ENCODE results near the gene BCL2L12.
"Not testable (repeated sequence)": the region's sequence is repeated elsewhere in the genome, so short reads cannot be mapped to it uniquely, and the experiment has no call there.

The BCL2L12 gene, protein sequence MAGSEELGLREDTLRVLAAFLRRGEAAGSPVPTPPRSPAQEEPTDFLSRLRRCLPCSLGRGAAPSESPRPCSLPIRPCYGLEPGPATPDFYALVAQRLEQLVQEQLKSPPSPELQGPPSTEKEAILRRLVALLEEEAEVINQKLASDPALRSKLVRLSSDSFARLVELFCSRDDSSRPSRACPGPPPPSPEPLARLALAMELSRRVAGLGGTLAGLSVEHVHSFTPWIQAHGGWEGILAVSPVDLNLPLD

DNA sequence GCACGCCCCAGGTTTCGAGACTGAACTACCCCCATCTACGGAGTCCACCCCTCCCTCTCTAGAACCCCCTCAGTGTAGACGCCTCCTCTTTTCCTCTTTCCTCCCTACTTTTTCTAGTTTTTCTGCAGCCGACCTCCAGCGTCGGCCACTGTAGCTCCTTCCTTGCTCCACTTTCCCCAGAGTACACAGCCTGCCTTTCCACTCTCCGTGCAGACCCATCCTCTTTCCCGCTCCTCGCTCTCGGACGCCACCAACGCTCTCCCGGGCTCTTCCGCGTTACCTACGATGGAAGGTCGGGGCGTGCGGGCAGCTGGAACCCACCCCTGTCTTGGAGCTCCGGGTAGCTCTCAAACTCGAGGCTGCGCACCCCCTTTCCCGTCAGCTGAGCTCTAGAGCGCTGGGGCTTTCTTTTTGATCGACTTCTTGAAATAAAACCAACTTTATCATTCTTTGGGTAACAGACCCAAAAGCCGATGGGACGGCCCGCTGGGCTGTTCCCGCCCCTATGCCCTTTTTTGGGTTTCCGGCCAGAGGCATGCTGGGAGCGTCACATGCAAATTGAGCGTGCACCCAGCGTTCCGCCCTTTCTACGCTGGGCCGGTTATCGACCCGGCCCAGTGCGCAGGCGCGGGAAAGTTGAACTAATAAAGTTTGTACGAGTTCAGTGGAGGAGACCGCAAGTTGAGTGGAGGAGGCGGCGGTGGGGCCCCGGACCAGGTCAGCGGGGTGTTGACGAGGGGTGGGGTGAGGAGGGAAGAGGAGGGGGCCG, at the start of gene BCL2L12, which contains the start of gene IRF3:
Gene BCL2L12 (plus strand): TSS at position 583 of the 769 bp plus-strand sequence. CDS start 760 bp downstream, outside the sequence.
Gene IRF3 (minus strand): TSS at position 507 of the 769 bp plus-strand sequence. CDS start 1,019 bp downstream, outside the sequence.
- TF ChIP-seq JUND (IDR thresholded peaks at IDR 0.05; ENCODE audit: low read depth): no peak
- peak; percentile 92 to 95 for DNase-seq (ENCODE audit: low read depth in 1 of 2, low spot score in 1 of 2)
- in situ Hi-C loops (cut with HindIII; ENCODE audit: low pct_unique_long_range_greater_than_20kb, low sequenced_read_pairs): no loop called here

- in situ Hi-C loops (cut with HindIII; ENCODE audit: low pct_unique_long_range_greater_than_20kb, low sequenced_read_pairs): no loop called here
- no peak for DNase-seq (ENCODE audit: low read depth in 1 of 2, low spot score in 1 of 2)
- TF ChIP-seq JUND (IDR thresholded peaks at IDR 0.05; ENCODE audit: low read depth): no peak
Observed at GRCh38 chr19:49616532-49616931, 49.2 kb upstream of the BCL2L12 start.

GRCh38 chr19:49616945-49617344, 48.8 kb upstream of the BCL2L12 start:
- in situ Hi-C loops (cut with HindIII; ENCODE audit: low pct_unique_long_range_greater_than_20kb, low sequenced_read_pairs): no loop called here
- no peak for DNase-seq (ENCODE audit: low read depth in 1 of 2, low spot score in 1 of 2)
- no peak for TF ChIP-seq JUND (IDR thresholded peaks at IDR 0.05; ENCODE audit: low read depth)

DNA sequence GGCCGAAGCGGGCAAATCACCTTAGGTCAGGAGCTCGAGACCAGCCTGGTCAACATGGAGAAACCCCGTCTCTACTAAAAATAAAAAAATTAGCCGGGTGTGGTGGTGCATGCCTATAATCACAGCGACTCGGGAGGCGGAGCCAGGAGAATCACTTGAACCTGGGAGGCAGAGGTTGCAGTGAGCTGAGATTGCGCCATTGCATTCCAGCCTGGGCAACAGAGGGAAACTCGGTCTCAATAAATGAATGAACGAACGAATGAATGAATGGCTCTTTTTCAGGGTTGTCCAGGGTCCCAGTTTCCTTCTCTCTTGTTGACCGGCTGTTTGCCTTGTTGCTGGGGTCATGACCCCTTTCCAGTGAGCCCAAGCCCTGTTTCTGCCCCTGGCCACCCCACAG, 47.9 kb upstream of the BCL2L12 start:
- in situ Hi-C loops (cut with HindIII; ENCODE audit: low pct_unique_long_range_greater_than_20kb, low sequenced_read_pairs); DNase-seq (ENCODE audit: low read depth in 1 of 2, low spot score in 1 of 2): not testable (repeated sequence)

DNA sequence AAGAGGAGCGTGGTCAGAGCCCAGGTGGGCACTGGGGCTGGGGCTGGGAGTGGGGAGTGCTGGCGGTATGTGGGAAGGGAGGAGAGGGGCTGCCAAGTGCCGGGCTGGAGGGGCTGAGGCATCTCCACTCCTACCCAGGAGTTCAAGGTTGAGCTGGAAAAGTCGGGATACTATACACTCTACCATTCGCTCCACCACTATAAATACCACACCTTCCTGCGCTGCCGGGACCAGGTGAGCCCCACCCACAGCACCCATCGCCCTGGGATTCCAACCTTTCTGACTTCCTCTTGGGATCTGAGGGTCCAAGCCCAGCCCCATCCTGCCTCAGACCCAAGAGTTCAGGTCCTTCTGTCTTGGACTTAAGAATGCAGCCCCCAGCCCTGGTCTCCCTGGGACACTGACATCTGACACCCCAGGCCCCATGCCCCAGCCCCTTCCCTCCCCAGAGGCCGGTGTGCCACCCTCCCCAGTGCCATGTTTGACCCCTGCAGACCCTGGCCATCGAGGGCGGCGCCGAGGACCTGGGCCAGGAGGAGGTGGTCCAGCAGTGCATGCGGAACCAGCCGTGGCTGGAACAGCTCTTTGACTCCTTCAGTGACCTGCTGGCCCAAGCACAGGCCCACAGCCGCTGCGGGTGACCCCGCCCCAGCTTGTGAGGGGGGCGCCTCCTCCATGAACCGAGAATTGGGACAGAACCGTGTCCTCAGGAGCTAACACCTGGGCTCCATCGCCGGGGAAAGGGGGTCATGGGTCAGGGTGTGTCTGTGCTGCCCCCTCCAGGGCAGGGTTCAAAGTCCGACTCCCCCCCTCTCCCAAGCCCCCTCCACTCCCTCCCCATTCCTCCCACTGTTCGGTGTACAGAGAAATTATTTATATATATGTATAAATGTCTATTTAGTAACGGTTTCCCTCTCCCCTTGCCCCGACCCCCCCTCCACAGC, 40.5 kb upstream of the BCL2L12 start:
- TF ChIP-seq JUND (IDR thresholded peaks at IDR 0.05; ENCODE audit: low read depth): no peak
- DNase-seq (ENCODE audit: low read depth in 1 of 2, low spot score in 1 of 2): no peak
- in situ Hi-C loops (cut with HindIII; ENCODE audit: low pct_unique_long_range_greater_than_20kb, low sequenced_read_pairs): no loop called here

- DNase-seq (ENCODE audit: low read depth in 1 of 2, low spot score in 1 of 2): no peak
- no peak for TF ChIP-seq JUND (IDR thresholded peaks at IDR 0.05; ENCODE audit: low read depth)
- in situ Hi-C loops (cut with HindIII; ENCODE audit: low pct_unique_long_range_greater_than_20kb, low sequenced_read_pairs): no loop called here
Observed at GRCh38 chr19:49626226-49626625, 39.5 kb upstream of the BCL2L12 start.

DNA sequence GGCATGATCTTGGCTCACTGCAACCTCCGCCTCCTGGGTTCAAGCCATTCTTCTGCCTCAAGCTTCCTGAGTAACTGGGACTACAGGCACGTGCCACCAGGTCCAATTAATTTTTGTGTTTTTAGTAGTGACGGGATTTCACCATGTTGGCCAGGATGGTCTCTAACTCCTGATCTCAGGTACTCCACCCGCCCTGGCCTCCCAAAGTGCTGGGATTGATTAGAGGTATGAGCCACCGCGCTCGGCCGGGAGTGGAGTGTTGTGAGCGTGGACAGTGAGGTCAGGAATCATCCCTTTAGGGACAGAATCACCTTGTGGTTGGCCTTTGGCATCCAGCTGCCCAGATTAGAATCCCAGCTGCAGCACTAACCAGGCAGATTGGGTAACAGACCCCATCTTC, 36.1 kb upstream of the BCL2L12 start:
- no peak for DNase-seq (ENCODE audit: low read depth in 1 of 2, low spot score in 1 of 2)
- TF ChIP-seq JUND (IDR thresholded peaks at IDR 0.05; ENCODE audit: low read depth): no peak
- in situ Hi-C loops (cut with HindIII; ENCODE audit: low pct_unique_long_range_greater_than_20kb, low sequenced_read_pairs): no loop called here

GRCh38 chr19:49631014-49631588, 34.6 kb upstream of the BCL2L12 start:
- no peak for DNase-seq (ENCODE audit: low read depth in 1 of 2, low spot score in 1 of 2)
- TF ChIP-seq JUND (IDR thresholded peaks at IDR 0.05; ENCODE audit: low read depth): no peak
- in situ Hi-C loops (cut with HindIII; ENCODE audit: low pct_unique_long_range_greater_than_20kb, low sequenced_read_pairs): no loop called here

- TF ChIP-seq JUND (IDR thresholded peaks at IDR 0.05; ENCODE audit: low read depth): no peak
- in situ Hi-C loops (cut with HindIII; ENCODE audit: low pct_unique_long_range_greater_than_20kb, low sequenced_read_pairs): no loop called here
- DNase-seq (ENCODE audit: low read depth in 1 of 2, low spot score in 1 of 2): no peak
Observed at GRCh38 chr19:49631610-49632192, 34.0 kb upstream of the BCL2L12 start.

- in situ Hi-C loops (cut with HindIII; ENCODE audit: low pct_unique_long_range_greater_than_20kb, low sequenced_read_pairs): no loop called here
- DNase-seq (ENCODE audit: low read depth in 1 of 2, low spot score in 1 of 2): no peak
- no peak for TF ChIP-seq JUND (IDR thresholded peaks at IDR 0.05; ENCODE audit: low read depth)
Observed at GRCh38 chr19:49632576-49632975, 33.2 kb upstream of the BCL2L12 start.

- DNase-seq (ENCODE audit: low read depth in 1 of 2, low spot score in 1 of 2); in situ Hi-C loops (cut with HindIII; ENCODE audit: low pct_unique_long_range_greater_than_20kb, low sequenced_read_pairs): not testable (repeated sequence)
Observed at GRCh38 chr19:49633273-49633672, 32.5 kb upstream of the BCL2L12 start.
